ENCODE measurements around the gene CASKIN1. TPM values are rescaled to one million over a fixed set of nuclear protein-coding genes. Genes with fewer than 3 reads are reported as not detected.

Gene CASKIN1
- total RNA-seq, 1 experiment from 2014 or later, result 7.9 TPM

DNA sequence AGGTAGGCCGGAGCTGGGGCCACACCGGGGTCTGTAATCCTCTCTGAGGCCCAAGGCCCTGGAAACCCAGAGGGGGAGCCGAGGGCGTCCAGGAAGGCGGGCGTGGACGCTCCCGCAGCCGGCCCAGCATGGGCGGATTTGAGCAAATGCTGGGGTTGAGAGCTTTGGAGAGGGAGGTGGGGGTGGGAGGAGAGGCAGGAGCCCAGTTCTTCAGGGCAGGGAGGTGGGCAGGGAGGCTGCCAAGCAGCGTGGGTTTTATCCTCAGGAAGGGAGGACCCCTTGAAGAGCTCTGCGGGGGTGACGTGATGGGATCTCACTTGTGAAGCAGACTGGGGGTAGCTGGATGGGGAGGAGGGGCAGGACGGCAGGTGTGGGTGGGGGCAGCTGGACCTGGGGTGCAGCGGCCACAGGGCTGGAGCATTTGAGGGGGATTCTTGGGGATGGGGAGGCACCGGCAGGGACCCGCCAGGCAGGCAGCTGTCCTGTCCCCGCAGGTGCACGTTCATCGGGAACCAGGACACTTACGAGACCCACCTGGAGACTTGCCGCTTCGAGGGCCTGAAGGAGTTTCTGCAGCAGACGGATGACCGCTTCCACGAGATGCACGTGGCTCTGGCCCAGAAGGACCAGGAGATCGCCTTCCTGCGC lies 23.6 kb downstream of the CASKIN1 start:
- Histone ChIP-seq H3K18ac (ENCODE audit: insufficient read length, low read depth, low read length) (no peak overlapping the region), H2BK5ac (ENCODE audit: insufficient read length, low read length) (no peak overlapping the region), H4K20me1 (ENCODE audit: control insufficient read depth, insufficient read depth, insufficient read length) (peaks cover 2% of the 10 kb centered on the region), H4K8ac (replicated peaks; ENCODE audit: insufficient read length, low read depth, low read length) (no peak overlapping the region), H3K9ac (ENCODE audit: extremely low read depth, insufficient read length, low read length) (no peak overlapping the region), H3K4me1 (ENCODE audit: insufficient read depth, low read length) (no peaks in the 10 kb centered on the region), H2BK20ac (ENCODE audit: low read depth, low read length, poor library complexity, severe bottlenecking) (no peak overlapping the region), H3K23me2 (ENCODE audit: insufficient read length, low read depth, low read length, poor library complexity, severe bottlenecking) (peaks cover 4% of the 10 kb centered on the region), H2BK120ac (ENCODE audit: low read depth, low read length, poor library complexity, severe bottlenecking) (no peak overlapping the region), H3K79me1 (ENCODE audit: insufficient read depth, low read depth, low read length, poor library complexity, severe bottlenecking) (no peaks in the 10 kb centered on the region), H2AFZ (ENCODE audit: low read length) (no peak overlapping the region), H4K5ac (ENCODE audit: insufficient read length, low read depth, low read length) (no peak overlapping the region), H3K9me3 (ENCODE audit: control insufficient read depth, low read depth, low read length) (no peaks in the 10 kb centered on the region), H2BK15ac (ENCODE audit: low read depth, low read length) (no peak overlapping the region), H3K56ac (ENCODE audit: insufficient read length, low read depth, low read length) (no peak overlapping the region), H3K79me2 (ENCODE audit: insufficient read depth, low read length) (no peaks in the 10 kb centered on the region), H3K27ac (ENCODE audit: insufficient read length, low read depth, low read length) (no peak overlapping the region), H3K4me2 (ENCODE audit: insufficient read depth, insufficient read length, low read length) (no peak overlapping the region), H2BK12ac (ENCODE audit: insufficient read length, low read depth, low read length) (no peak overlapping the region), H4K91ac (ENCODE audit: insufficient read length, low read depth, low read length) (no peak overlapping the region), H3K23ac (ENCODE audit: insufficient read length, low read depth, low read length) (no peak overlapping the region), H3K4ac (ENCODE audit: low read depth, low read length) (no peak overlapping the region), H3K27me3 (ENCODE audit: insufficient read depth, low read length) (no peaks in the 10 kb centered on the region), H2AK5ac (ENCODE audit: insufficient read length, low read length) (no peak overlapping the region), H3K14ac (ENCODE audit: insufficient read depth, low read length) (no peak overlapping the region), H3T11ph (ENCODE audit: low read length) (no peak overlapping the region)
- no peaks in the 10 kb centered on the region for H3K9me3 Mint-ChIP-seq
- no peaks in the 10 kb centered on the region for H3K27me3 Mint-ChIP-seq (ENCODE audit: low read depth)
- TF ChIP-seq, protein P1, sequence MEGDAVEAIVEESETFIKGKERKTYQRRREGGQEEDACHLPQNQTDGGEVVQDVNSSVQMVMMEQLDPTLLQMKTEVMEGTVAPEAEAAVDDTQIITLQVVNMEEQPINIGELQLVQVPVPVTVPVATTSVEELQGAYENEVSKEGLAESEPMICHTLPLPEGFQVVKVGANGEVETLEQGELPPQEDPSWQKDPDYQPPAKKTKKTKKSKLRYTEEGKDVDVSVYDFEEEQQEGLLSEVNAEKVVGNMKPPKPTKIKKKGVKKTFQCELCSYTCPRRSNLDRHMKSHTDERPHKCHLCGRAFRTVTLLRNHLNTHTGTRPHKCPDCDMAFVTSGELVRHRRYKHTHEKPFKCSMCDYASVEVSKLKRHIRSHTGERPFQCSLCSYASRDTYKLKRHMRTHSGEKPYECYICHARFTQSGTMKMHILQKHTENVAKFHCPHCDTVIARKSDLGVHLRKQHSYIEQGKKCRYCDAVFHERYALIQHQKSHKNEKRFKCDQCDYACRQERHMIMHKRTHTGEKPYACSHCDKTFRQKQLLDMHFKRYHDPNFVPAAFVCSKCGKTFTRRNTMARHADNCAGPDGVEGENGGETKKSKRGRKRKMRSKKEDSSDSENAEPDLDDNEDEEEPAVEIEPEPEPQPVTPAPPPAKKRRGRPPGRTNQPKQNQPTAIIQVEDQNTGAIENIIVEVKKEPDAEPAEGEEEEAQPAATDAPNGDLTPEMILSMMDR (conservative IDR thresholded peaks at IDR 0.05), result no peak
- peaks cover 11 to 52% (median 48%) of the 10 kb centered on the region in 3 experiments for H3K36me3 Mint-ChIP-seq (ENCODE audit: insufficient read depth in 1 of 3, low read depth in 3 of 3)
- no peak overlapping the region; a peak in 1 of 5 replicates for H3K4me3 Mint-ChIP-seq
- H3K4me1 Mint-ChIP-seq, result no peaks in the 10 kb centered on the region
- no CpG with 5 or more reads among the region's 29 CpGs for WGBS (ENCODE audit: extremely low coverage, insufficient read length, low lambda C conversion rate)
- H3K27ac Mint-ChIP-seq, result peak overlapping the region in 2 of 3 experiments; percentile 70 to 92; a peak in 2 of 7 replicates
- DNase-seq, result no peak

All from H9 (cell line).